Ishikawa (cell line): ENCODE results near the gene RASL10B.

Experiments used
- CEBPB ChIP-seq: IDR thresholded peaks from 2 replicates; pipeline ENCODE4 v1.6.1; 2012
- CREB1 ChIP-seq: IDR thresholded peaks from 2 replicates; pipeline ENCODE4 v1.6.1; 2012; ENCODE audit warnings: low read depth
- EGR1 ChIP-seq: IDR thresholded peaks from 2 replicates; pipeline ENCODE4 v1.6.1; 2012
- EP300 ChIP-seq: IDR thresholded peaks from 2 replicates; pipeline ENCODE4 v1.6.1; 2012; ENCODE audit warnings: borderline replicate concordance
- FOXM1 ChIP-seq: IDR thresholded peaks from 2 replicates; pipeline ENCODE4 v1.6.1; 2012; ENCODE audit warnings: low read depth, borderline replicate concordance
- MAX ChIP-seq: IDR thresholded peaks from 2 replicates; pipeline ENCODE4 v1.6.1; 2012
- NFIC ChIP-seq: IDR thresholded peaks from 2 replicates; pipeline ENCODE4 v1.6.1; 2012
- RAD21 ChIP-seq: IDR thresholded peaks from 2 replicates; pipeline ENCODE4 v1.6.1; 2012; ENCODE audit warnings: low read depth
- REST ChIP-seq: IDR thresholded peaks from 2 replicates; pipeline ENCODE4 v1.6.1; 2012; ENCODE audit warnings: low read depth, mild to moderate bottlenecking
- TAF1 ChIP-seq: IDR thresholded peaks from 2 replicates; pipeline ENCODE4 v1.6.1; 2012; ENCODE audit warnings: low read depth, mild to moderate bottlenecking
- TCF12 ChIP-seq: IDR thresholded peaks from 2 replicates; pipeline ENCODE4 v1.6.1; 2012; ENCODE audit warnings: low read depth
- TEAD4 ChIP-seq: IDR thresholded peaks from 2 replicates; pipeline ENCODE4 v1.6.1; 2012
- USF1 ChIP-seq: IDR thresholded peaks from 2 replicates; pipeline ENCODE4 v1.6.1; 2012
- YY1 ChIP-seq: IDR thresholded peaks from 2 replicates; pipeline ENCODE4 v1.6.1; 2012; ENCODE audit warnings: low read depth
- ZBTB7A ChIP-seq: IDR thresholded peaks from 2 replicates; pipeline ENCODE4 v1.6.1; 2012; ENCODE audit warnings: low read depth

RASL10B gene

GRCh38 chr17:35740216-35740615 lies 8.8 kb downstream of the RASL10B start:
- TF ChIP-seq EGR1, result no peak
- no peak for TF ChIP-seq FOXM1
- no peak for TF ChIP-seq MAX
- TF ChIP-seq YY1, result no peak
- no peak for TF ChIP-seq TAF1
- no peak for TF ChIP-seq REST
- TF ChIP-seq TCF12, result no peak
- no peak for TF ChIP-seq TEAD4
- no peak for TF ChIP-seq USF1
- TF ChIP-seq NFIC, result no peak
- no peak for TF ChIP-seq RAD21
- TF ChIP-seq EP300, result no peak
- TF ChIP-seq CEBPB, result no peak
- TF ChIP-seq ZBTB7A, result no peak
- no peak for TF ChIP-seq CREB1

- TF ChIP-seq USF1 (no peak), RAD21 (no peak), FOXM1 (no peak), CREB1 (no peak), NFIC (no peak), TCF12 (no peak), TAF1 (no peak), REST (no peak), TEAD4 (no peak), EP300 (no peak), YY1 (no peak), EGR1 (no peak), CEBPB (no peak), MAX (no peak), ZBTB7A (no peak)
Measured at GRCh38 chr17:35740997-35741931, 9.8 kb downstream of the RASL10B start.

- TF ChIP-seq TAF1 (no peak), RAD21 (no peak), REST (no peak), YY1 (no peak), EGR1 (no peak), FOXM1 (no peak), CREB1 (no peak), TEAD4 (no peak), TCF12 (no peak), EP300 (no peak), MAX (no peak), CEBPB (no peak), ZBTB7A (no peak), USF1 (no peak), NFIC (no peak)
Measured at GRCh38 chr17:35742496-35742895, 11.1 kb downstream of the RASL10B start.
